Measurements from ENCODE around the gene P3H1.
"Not testable (repeated sequence)": the region's sequence is repeated elsewhere in the genome, so short reads cannot be mapped to it uniquely, and the experiment has no call there.

The P3H1 gene

DNA sequence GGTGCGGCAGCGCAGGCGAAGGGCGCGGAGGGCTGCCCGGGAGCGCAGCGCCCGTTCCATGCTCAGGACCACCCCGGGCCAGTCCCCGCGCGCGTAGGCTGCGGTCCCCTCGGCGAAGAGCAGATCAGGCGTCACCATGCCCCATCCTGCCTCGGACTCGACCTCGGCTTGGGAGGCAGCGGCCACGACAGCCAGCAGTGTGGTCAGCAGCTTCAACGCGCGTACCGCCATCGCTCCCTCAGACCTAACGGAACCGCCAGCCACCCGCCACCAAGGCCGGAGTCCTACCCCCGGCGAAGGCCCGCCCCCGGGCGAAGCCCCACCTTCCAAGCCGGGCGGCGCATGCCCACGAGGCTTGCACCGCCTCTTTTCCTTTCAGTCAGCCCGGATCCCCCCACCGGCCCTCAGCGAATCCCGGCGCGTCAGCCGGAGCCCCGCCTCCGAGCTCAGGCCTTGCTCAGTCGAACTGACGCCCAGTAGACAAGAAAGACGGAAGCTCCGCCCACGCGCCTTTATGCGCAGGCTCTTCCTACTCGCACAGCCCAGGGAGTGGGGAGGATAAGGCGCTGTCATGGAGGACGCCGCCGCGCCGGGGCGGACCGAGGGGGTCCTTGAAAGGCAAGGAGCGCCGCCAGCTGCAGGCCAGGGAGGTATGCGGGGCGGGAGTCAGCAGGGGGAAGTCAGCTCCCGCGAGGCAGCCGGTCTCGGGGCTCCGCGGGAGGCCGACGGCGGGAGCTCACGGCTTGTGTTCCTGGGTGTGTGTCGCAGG lies at the start of gene P3H1, which contains the start of gene C1orf50:
P3H1 (minus strand) TSS at position 288 of the 769 bp plus-strand sequence; CDS start at position 231, 57 bp downstream.
C1orf50 (plus strand) TSS at position 509 of the 769 bp plus-strand sequence; CDS start at position 572, 63 bp downstream.
- DNase-seq (ENCODE audit: low read depth in 3 of 3, low spot score in 1 of 3): peak; percentile 98 to 99 (median 99)

DNA sequence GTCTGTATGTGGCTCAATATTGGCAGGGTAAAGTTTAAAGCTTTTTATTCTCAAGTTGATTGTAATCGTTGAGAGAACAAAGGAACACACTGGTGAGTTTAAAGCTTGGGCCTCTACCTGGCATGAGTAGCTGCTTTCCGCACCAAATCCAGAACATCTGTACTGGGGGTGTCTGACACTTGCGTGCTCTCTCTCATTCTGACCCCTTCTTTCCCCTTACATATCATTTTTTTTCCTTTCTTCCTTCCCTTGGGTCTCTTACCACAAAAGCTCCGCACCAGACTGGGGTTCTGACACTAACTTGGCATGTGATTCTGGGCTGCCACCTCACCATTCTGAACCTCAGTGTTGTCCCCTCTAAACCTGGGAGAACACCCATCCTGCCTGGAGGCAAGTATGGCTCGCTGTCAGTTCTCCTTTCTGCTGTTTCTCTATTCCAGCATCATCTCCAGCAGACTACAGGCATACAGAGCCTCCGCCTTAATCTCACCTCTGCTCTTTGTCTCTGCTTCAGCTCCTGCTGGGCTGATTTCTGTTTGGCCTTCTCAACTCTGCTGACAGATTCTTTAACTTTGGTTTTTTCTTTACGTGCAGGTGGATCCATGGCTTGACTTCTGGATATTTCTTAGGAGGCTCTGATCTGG lies 49.2 kb upstream of the P3H1 start:
- DNase-seq (ENCODE audit: low read depth in 3 of 3, low spot score in 1 of 3): no peak

- DNase-seq (ENCODE audit: low read depth in 3 of 3, low spot score in 1 of 3): not testable (repeated sequence)
These were observed 48.0 kb upstream of the P3H1 start for GRCh38 chr1:42814815-42815214.

DNA sequence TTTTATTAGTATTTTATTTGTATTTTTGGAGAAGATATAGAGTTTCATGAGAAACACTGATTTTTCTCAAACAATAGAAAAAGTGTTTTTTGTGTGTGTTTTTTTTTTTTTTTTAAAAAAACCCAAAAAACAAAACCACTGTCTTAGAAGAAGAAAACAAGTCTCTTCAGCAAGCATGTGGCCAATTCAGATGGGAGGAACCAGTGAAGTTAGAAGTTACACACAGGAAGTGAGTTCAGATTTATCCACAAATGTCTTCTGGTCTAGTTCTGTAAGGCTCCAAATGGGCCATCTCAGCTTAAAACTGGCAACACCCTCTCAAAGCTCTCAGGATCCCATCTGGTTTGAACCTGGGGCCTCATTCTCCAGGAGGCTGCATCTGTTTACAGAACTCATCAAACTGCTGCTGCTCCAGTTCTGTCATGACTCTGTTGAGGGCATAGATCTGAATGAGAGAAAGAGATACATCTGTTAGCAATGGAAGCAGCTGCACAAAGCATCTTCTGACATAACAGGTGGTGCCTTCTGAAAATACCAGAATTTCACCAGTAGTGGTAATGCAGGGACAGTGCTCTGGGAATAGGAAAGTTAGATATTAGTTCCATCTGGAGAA lies 40.3 kb upstream of the P3H1 start:
- DNase-seq (ENCODE audit: low read depth in 3 of 3, low spot score in 1 of 3): no peak

DNA sequence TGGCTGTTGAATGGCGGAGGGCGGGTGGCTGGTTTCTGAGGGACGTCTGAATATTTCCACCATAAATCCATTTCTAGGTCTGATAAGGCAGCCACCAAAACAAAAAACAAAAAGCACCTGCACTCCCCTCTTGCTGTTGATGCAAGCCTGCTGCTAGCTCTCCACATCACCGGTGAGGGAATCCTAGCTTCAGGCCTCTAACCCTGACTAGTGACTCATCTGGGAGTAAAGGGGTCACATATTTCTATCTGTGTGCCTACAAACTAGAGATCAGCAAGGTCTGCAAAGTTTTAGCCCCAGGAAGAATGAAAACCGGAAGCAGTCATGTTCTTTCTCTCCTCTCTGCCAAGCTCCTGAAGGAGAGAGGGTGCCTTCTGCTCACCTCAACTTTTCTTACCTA lies 39.8 kb upstream of the P3H1 start:
- no peak for DNase-seq (ENCODE audit: low read depth in 3 of 3, low spot score in 1 of 3)

DNA sequence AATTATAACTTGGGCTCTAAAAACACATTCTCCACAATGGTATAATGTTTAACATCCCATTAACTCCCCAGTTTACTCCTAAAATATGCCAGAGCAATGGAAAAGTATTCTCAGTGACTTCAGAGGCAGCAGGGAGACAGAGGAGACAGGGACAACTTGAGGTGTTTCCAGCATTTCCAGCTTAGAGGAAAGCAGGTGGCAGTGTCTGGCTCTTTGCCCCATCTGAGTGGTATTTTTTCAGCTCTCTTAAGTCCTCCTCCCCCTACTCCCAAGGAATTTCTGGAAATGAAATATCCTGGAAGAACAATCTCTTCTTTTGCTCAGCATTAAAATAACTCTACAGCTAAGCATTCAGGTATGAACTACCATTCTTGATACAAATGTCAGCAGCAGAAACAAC lies 39.3 kb upstream of the P3H1 start:
- DNase-seq (ENCODE audit: low read depth in 3 of 3, low spot score in 1 of 3): no peak

GRCh38 chr1:42801832-42802473 lies 35.1 kb upstream of the P3H1 start:
- DNase-seq (ENCODE audit: low read depth in 3 of 3, low spot score in 1 of 3): no peak

DNA sequence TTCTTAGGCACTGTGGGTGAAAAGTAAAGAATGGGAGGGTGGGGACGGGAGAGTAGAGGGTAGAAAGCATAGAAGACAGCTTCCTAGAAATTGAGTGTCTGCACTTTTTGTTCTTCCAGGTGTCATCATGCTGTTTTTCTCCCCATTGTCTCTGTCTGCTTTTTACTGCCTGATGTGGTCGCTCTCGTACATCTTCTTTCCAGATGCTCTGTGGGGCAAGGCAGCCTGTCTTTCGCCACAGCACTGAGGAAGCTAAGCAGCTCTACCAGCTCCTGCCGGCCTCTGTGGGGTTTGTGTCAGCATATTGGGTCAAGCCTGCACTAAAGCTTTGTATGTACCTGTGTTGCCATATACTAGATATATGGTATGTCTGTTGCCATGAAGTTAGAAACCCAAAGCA lies 31.2 kb upstream of the P3H1 start:
- no peak for DNase-seq (ENCODE audit: low read depth in 3 of 3, low spot score in 1 of 3)

DNA sequence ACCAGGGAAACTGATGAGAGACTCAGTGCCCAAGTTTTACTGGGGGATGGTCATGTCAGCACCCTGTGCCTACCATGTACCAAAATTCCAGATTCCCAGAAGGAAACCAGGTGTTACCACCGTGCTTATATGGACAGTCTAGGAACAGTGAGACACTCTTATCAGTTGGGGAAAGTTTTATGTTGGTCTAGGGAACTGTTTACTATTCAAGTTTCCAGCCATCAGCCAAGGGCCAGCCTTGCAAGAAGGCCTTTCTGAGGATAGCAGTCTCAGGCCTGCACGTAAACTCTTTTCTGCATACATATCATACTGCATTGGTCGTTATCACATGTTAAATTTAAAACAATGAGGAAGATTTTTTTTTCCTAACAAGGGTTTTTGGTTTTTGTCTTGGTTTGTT lies 30.6 kb upstream of the P3H1 start:
- no peak for DNase-seq (ENCODE audit: low read depth in 3 of 3, low spot score in 1 of 3)

DNA sequence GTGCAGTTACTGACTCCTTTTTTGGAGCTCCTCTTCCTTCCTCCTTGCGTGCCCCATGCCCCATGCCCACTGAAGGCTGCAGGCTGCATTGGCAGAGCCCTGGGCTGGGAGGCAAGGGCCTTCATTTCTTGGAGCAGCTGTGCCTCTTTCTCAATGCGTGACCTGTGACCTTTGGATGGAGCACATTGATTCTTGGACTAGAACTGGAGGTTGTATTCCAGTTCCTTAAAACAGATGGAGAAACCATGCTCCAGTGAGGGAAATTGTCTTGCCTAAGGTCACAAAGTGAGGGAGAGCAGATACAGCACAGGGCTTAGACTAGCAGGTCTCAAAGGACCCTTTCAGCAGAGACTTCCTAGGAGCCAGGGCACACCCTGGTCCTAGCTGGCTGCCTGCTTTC lies 27.0 kb upstream of the P3H1 start:
- DNase-seq (ENCODE audit: low read depth in 3 of 3, low spot score in 1 of 3): no peak

DNA sequence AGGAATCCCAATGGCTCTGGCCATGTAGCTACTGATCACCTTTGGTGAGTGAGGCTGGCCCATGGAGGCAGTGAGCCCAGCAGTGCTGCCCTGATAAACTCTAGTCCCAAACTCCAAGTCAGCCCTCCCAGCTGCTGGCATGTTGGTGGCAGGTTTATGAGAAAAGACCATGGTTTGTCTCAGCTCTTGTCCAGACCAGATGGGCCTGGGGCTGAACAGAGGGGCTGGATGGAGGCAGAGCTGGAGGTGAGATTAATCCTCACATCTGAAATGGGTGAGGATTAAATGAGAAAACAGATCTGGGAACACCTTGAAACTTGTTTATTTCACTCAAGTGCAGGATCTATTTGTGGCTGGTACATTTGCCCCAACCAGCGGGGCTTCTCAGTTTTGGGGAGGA lies 21.2 kb upstream of the P3H1 start:
- no peak for DNase-seq (ENCODE audit: low read depth in 3 of 3, low spot score in 1 of 3)

GRCh38 chr1:42786097-42786496 lies 19.3 kb upstream of the P3H1 start:
- DNase-seq (ENCODE audit: low read depth in 3 of 3, low spot score in 1 of 3): no peak

- DNase-seq (ENCODE audit: low read depth in 3 of 3, low spot score in 1 of 3): peak in 2 of 3 donors; percentile 12 to 24
These were observed 18.3 kb upstream of the P3H1 start, which contains the start of gene TMEM269 for GRCh38 chr1:42784946-42785693. TSS of gene TMEM269 (plus strand) at chr1:42784991. CDS start at chr1:42789894, 4,903 bp downstream.

- DNase-seq (ENCODE audit: low read depth in 3 of 3, low spot score in 1 of 3): no peak
These were observed 17.7 kb upstream of the P3H1 start for GRCh38 chr1:42784547-42784945.

DNA sequence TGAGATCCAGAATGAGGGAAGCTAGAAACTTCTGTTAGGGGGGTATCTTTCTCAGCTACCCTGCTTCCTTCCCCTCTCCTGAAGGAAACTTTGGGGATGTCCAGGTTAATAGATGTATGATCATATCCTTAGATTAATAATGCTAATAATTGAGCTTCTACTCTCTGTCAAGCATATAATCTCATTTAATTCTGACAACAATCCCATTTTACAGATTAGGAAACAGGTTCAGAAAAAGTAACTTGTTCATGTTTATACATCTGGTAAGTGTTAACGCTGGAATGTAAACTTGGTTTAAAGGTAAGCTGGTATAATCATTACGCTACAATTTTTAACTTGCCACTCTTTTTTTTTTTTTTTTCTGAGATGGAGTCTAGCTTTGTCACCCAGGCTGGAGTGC lies 16.3 kb upstream of the P3H1 start:
- no peak for DNase-seq (ENCODE audit: low read depth in 3 of 3, low spot score in 1 of 3)

DNA sequence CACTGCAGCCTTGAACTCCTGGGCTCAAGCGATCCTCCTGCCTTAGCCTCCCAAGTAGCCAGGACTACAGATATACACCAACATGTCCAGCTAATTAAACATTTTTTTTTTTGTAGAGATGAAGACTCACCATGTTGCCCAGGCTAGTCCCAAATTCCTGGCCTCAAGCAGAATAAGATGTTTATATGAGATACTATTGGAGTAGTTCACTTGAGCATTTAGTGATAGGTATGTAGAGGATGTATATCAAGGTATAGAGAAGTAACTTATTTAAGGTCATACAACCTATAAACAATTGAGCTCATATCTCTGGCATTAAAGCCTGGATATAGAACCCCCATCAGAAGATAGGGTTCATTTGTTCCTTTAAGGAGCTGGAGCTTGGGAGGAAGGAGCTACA lies 13.3 kb upstream of the P3H1 start:
- no peak for DNase-seq (ENCODE audit: low read depth in 3 of 3, low spot score in 1 of 3)

DNA sequence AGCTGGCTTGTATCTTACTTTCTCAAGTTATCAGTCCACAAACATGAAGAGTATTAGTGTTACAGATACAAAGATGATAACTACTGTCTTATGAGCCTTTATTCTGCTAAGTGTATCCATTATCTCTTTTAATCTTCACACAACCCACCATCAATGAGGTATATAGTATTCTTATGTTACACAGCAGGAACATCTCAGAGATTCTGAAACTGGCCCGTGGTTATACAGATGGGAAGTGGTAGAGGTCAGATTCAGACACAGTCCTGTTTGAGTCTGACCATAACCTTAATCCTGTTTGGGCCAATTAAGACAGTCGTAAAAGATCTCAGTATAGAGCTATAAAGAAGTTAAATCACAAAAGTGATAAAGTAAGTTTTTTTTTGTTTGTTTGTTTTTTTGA lies 12.9 kb upstream of the P3H1 start:
- DNase-seq (ENCODE audit: low read depth in 3 of 3, low spot score in 1 of 3): no peak

- no peak for DNase-seq (ENCODE audit: low read depth in 3 of 3, low spot score in 1 of 3)
These were observed 11.0 kb upstream of the P3H1 start for GRCh38 chr1:42777852-42778251.

DNA sequence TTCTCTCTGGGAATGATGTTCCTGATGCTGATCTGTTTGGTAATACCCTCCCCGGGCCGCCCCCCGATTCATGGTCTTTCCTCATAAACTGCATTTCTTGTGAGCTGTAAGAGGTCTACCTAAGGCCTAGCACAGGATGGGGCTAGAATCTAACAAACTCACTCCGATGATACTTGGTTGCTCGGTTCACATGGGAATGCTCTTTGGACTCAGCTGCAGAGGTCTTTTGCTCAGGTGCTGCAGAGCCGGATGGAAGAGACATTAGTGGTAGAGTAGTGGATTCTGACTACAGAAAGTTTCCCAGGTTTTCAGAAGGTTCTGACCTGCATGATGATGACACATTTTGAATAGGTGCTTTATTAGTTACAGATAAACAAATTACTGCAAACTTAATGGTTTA lies 9.7 kb upstream of the P3H1 start:
- DNase-seq (ENCODE audit: low read depth in 3 of 3, low spot score in 1 of 3): no peak

GRCh38 chr1:42774928-42775526 lies 8.2 kb upstream of the P3H1 start:
- DNase-seq (ENCODE audit: low read depth in 3 of 3, low spot score in 1 of 3): no peak

GRCh38 chr1:42773420-42773819 lies 6.6 kb upstream of the P3H1 start:
- DNase-seq (ENCODE audit: low read depth in 3 of 3, low spot score in 1 of 3): no peak

Measured in stimulated activated CD4-positive, alpha-beta T cell treated with anti-CD3 and anti-CD28 coated beads, TNF-alpha, amount 100 ng/mL, for 1 hour (primary cell).